NCI-H1694 (cell line): Measurements from ENCODE around the gene ABHD6.
"Not testable (repeated sequence)": the region's sequence is repeated elsewhere in the genome, so short reads cannot be mapped to it uniquely, and the experiment has no call there.

Experiments
- DNase-seq: peaks from one replicate; lab custom pipeline; 2025; lab: John Stamatoyannopoulos, UW

The ABHD6 gene, protein sequence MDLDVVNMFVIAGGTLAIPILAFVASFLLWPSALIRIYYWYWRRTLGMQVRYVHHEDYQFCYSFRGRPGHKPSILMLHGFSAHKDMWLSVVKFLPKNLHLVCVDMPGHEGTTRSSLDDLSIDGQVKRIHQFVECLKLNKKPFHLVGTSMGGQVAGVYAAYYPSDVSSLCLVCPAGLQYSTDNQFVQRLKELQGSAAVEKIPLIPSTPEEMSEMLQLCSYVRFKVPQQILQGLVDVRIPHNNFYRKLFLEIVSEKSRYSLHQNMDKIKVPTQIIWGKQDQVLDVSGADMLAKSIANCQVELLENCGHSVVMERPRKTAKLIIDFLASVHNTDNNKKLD

GRCh38 chr3:58237238-58237940 lies at the start of gene ABHD6:
Gene ABHD6, plus strand, starts transcription at chr3:58237792. Its CDS starts 18,795 bp downstream, at chr3:58256587.
- DNase-seq = no peak

- DNase-seq = no peak
Observed at GRCh38 chr3:58188173-58188564, 49.4 kb upstream of the ABHD6 start.

DNA sequence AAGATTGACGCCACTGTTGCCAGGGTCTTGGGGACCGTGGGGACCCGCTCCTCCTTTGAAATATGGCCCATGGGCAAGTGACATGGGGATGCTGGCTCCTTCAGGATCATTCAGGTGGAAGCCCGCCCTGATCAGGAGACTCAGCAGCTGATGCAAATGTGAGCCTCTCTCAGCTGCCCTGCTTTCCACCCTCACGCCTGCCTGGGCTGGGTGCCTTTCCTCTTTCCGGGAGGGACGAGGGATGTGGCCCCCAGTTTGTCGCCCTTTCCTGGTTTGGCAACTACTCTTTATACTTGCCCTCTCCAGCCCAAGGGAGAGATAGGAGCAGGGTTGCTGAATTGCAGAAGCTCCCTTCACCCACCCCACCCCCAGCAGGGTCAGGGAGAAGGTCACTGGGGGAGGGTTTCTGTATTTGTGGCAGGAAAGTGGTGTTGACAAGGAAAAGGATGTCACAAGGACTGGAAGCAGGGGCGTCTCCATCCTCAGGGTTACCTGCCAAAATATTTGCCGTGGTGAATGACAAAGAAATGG lies 48.6 kb upstream of the ABHD6 start:
- DNase-seq = no peak

- no peak for DNase-seq
Observed at GRCh38 chr3:58189691-58190090, 47.9 kb upstream of the ABHD6 start.

DNA sequence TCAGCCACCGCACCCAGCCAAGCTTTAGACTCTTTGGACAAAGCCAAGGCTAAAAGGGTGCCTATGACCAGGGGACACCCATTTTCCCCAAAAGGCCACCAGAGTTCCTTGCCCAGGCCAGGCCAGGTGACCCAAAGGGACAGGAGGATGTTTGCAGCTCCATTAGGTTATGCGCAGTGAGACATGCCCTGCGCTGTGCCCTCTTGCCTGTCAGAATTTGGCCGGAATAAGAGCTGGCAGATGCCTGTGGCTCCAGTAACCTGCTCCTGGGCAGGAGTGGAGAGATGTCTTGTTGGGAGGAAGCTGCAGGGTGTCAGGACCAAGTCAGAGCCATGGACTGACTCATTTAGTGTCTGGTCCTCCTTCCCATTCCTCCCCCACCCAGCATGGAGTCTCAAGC lies 47.3 kb upstream of the ABHD6 start:
- no peak for DNase-seq

GRCh38 chr3:58190882-58191281 lies 46.7 kb upstream of the ABHD6 start:
- DNase-seq = no peak

DNA sequence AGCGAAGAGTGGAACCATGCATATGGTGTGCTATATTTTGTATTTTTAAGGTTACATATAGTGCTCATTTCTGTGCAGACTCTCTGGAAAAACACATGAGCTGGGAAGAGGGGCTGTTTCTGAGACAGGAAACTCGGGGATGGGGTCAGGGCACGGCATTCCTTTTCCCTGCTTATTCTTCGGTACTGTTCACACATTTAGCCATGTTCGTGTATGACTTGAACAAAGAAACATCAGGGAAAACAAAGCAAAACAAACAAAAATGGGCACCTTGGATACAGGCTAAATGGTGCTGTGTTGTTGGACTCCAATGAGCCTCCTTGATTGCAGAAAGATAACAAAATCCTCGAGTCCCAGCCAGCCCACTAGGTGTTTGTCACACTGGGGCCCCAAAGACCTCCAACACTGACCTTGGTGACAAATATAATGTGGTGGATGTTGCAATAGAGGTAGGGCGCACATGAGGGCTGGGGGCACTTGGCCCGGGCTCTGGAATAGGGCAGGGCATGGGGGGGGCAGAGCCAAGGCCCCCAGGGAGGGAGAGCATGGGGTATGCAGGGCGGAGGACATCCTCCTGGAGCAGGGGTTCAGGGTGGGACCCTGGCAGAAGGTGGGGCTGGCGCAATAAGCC lies 46.1 kb upstream of the ABHD6 start:
- DNase-seq = no peak

- DNase-seq = no peak
Observed at GRCh38 chr3:58192069-58192468, 45.5 kb upstream of the ABHD6 start.

DNA sequence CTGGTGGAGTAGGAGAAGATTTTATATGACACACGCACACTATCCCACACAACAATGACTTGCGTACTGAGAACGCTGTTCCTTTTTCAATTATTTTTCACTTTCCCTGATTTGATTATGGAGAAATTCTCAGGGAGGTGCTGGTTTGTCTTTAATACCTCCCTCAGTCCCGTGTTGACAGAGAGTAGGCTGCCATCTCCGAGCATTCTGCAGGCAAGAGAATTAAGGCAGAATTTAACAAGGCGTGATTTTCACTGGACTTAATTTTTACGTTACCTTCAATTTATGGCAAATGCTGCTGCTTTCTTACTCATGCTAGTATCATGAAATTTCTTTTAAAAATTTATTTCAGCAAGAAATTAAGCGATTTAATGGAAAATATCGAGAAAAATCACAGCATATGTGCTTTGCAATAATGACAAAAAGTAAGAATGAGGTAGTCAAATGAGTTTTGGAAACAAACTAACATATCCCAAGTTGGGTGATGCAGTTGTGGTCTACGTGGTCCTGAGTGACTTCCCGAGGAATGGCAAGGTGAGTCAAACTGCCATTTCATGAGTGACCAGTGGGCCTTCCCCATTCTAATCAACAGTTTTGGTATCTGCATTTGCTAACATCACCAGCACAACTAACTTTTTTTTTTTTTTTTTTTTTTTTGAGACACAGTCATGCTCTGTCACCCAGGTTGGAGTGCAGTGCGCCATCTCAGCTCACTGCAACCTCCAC lies 43.7 kb upstream of the ABHD6 start:
- DNase-seq = no peak

DNA sequence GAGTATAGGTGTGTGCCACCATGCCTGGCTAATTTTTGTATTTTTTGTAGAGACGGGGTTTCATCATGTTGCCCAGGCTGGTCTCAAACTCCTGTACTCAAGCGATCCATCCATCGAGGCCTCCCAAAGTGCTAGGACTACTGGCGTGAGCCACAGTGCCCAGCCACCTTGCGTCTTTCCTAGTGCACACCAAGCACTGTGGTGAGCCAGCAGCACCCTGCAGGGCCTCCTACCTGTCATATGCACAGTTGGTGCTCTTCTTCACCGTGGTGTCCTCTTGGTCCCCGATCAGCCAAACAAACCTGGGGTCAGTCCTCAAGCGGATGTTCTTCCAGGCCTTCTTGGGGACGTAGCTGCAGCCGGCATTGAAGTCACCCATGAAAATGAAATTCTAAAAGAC lies 40.0 kb upstream of the ABHD6 start:
- no peak for DNase-seq

DNA sequence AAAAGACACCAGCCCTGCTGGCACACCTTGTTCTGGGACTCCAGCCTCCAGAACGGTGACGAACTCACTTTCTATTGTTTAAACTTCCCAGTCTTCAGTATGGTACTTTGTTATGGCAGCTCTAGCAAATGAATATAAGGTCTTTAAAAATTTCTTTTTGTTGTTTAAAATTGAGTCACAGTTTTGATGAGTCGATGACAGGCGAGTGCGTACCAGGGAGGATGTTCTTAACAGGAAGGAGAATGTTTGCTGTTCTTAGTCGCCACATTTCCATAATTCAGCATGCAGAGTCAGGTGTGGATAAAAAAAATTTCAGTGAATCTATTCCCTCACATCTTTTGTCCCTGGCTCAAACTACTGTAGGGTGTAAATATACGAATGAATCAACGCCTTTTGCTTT lies 39.2 kb upstream of the ABHD6 start:
- no peak for DNase-seq

DNA sequence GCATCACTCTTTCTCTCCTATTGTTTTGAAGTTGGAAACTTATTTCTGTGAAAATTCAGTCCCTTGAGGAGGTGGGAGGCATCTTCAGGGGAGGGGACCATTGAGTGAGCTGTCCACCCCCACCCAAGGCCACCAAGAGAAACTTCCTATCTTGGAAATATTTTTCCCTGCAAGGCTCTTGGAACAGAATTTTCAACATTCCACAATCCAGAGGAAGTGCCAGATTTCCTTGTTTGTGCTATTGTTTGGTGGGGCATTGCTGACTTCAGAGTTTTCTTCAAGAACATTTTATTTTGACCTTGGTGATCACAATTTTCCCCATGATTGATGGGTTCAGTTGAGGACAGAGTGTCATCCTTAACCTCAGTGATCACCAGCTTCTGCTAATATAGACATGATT lies 38.8 kb upstream of the ABHD6 start:
- no peak for DNase-seq

- DNase-seq = no peak
Observed at GRCh38 chr3:58200121-58200709, 37.4 kb upstream of the ABHD6 start.

DNA sequence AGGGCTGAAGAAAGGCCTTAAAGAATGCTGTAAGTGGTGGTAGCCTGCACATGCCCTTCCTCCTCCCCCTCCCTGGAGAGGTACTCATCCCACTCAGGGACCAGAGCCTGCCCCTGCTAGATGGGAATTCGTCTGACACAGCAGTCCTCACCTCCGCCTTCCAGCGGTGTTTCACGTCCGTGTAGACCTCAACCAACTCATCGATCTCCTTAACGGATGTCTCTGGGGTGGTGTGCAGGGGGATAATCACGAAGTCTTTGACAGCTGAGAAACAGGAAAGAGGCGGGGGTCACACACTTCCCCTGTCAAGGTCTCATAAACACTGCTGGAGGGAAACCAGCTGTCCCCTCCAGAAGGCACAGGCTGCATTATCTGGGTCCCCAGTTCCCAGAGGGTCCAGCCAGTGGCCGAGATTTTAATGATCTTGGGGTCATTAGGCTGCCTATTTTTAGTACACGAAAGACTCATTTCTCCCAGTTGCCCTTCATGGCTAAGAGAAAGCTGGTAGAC lies 36.7 kb upstream of the ABHD6 start:
- DNase-seq = no peak

DNA sequence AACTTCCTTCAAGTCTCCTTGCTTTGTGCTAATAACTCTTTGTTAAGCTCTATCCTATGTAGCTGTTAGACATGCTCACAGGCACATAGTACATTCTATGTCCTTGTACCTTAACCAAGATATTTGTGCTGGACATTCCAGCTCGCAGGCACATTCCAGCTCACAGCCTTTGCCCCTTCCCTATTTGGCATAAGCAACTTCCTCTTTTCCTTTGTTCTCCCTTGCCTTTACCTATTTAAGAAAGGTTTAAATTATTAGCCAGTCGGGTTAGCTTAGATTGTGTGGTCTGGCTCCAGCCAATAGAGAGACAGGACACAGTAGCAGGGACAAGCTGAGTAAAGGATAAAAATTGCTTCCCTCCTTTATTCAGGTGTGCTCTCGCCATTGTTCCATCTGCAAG lies 36.1 kb upstream of the ABHD6 start:
- not testable (repeated sequence) for DNase-seq

DNA sequence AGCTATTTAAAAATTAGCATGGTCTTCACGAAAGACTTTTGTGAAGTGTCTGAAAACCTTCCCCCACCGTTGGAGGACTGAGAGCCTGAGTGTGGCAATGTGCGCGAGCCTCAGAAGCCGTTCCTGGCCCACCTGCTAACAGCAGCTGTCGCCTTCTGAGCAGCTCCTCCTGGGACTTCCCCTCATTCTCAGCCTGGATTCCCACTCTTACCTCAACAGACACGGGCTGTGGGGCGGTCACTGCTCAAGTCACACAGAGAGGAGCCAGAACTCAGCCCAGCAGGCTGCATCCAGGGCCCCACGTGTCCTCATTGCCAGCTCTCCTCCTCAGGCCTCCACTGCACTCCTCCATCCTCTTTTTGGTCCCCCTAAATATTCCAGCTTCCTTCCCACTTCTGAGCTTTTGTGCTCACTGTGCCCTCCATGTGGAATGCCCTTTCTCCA lies 34.7 kb upstream of the ABHD6 start:
- DNase-seq = no peak

DNA sequence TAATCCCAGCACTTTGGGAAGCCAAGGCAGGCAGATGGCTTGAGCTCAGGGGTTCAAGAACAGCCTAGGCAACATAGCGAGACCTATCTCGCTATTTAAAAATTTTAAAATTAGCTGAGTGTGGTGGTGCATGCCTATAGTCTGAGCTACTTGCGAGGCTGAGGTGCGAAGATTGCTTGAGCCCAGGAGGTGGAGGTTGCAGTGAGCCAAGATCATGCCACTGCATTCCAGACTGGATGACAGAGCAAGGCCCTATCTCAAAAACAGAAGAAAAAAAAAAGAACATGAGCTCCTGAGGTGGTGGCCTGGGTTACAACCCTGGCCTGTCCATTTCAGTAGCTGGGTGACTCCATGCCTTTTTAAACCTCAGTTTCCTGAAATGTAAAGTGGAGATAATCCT lies 34.1 kb upstream of the ABHD6 start:
- no peak for DNase-seq

DNA sequence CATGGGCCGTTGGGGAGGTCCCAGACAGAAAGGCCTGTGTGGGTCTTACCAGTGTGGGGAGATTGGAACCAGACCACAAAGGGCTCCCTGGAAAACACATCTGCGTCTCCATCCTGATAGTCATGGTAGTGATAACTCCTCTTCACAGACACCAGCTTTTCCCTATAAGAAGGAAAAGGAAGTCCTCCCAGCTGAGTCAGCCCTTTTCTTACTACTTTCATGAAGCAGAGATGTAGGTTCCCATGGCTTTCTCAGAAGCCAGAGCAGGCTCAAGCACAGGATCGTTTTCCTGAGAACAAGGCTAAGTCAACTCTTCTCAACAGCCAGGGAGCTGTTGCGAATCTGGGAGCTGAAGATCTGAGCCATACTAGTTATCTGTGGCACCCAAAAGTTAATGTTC lies 32.9 kb upstream of the ABHD6 start:
- no peak for DNase-seq

GRCh38 chr3:58205981-58206380 lies 31.6 kb upstream of the ABHD6 start:
- DNase-seq = no peak

- no peak for DNase-seq
Observed at GRCh38 chr3:58206406-58207011, 31.1 kb upstream of the ABHD6 start.

GRCh38 chr3:58207954-58208353 lies 29.6 kb upstream of the ABHD6 start:
- DNase-seq = no peak
